GM18858 (cell line): ENCODE results near the gene BCL2L12.
A peak's percentile ranks its signal among the peaks of the same experiment; 100 is the strongest.

Experiments
- ATAC-seq: cut with Tn5 transposase; IDR thresholded peaks from one replicate; pipeline ENCODE4 v1.9.1; 2021; ENCODE audit not compliant: unreplicated experiment

BCL2L12 gene

DNA sequence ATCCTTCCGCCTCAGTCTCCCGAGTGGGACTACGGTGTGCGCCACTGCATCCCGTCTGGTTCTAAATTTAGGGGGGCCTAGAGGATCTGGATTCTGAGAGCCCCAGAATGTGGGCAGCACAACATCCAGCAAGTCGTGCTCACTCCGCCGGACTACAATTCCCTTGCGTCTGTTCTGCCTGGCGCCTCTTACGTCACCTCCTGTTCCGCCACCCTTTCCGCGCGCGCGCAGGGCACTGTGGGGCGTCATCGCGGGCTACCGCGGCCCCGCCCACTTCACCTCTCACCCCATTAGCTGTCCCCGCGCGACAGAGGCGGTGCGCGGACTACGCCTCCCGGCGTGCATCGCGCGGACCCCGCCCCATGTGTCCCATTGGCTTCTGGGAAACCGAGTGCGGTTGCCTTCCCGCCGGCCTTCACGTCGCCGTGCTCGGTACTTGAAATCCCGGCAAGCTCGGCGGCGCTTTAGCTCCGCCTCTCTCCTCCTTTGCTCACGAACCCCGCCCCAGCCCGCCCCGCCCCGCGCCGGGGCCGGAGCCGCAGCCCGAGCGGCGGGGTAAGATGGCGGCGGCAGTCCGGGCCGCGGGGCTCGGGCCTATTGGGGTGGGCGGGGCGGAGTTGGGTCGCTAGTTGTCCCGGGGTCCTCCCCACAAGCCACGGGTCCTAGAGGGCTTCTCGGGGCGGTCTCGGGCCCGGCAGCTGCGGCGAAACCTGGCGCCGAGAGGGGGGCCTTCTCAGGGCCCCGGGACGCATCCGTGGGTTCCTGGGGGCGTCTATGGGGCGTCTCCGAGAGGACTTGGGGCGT is 23.8 kb upstream of the BCL2L12 start, which contains the start of gene SCAF1:
Gene SCAF1, plus strand, starts transcription at position 522 of the 804 bp plus-strand sequence. CDS start 2,818 bp downstream, outside the sequence.
- peak; percentile 50 for ATAC-seq

DNA sequence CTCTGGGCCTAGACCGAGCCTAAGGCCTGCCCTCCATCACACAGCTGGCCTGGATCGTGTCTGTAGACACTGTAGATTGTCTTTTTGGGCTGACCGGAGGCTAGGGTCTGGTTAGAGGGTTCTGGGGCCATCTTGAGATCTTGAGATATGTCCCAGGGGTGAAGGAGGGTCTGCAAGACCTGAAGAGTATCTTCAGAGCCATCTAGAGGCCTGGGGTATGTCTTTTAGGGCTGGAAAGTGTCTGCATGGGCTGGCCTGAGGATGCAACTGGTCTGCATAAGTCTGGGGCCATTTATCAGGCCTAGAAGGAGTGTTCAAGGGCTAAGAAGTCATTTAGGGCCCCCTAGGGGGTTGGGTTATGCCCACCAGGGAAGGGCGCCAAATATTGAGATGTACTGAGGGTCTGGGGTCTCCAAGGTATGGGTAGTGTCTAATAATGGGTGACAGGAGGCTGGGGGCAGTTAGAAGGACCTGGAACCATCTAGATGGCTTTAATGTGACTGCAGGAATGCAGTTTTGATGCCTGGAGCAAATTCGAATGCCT is 23.2 kb upstream of the BCL2L12 start:
- ATAC-seq, result no peak

DNA sequence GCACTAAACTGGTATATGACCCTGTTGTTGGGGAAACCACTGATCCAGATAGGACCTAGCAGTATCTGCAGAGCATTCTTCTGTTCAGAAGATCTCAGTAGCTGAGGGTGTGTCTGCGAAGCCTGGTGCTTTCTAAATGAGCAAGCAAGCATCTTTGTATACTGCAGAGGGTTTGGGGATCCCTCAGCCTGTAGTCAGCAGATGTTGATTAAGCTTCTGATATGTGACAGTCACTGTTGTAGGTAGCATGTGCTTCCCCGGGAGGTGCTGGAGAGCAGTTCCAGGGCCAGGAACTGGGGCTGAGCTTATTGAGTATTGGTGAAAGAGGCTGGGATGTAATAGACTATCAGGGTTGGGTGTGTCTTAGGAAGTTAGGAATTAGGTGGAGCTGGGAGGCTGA is 22.3 kb upstream of the BCL2L12 start:
- ATAC-seq, result no peak

DNA sequence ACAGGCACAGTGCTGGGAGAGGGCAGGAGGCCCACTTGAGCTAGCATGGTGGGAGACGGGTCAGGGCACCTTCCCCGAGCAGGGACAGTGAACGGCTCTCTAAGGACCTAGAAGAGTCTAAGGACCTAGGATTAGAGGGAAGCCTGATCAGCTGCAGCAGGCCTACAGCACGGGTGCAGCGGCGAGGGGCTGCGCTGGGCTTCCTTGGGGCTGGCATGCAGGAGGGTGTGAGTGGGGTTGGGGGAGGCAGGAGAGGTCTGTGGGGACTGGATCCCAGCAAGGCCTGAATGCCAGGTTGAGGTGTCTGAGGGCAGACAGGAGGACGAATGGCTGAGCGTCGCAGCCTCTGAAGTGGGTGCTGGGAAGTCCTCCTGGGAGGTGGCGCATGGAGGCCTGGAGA is 20.1 kb upstream of the BCL2L12 start:
- ATAC-seq, result no peak

DNA sequence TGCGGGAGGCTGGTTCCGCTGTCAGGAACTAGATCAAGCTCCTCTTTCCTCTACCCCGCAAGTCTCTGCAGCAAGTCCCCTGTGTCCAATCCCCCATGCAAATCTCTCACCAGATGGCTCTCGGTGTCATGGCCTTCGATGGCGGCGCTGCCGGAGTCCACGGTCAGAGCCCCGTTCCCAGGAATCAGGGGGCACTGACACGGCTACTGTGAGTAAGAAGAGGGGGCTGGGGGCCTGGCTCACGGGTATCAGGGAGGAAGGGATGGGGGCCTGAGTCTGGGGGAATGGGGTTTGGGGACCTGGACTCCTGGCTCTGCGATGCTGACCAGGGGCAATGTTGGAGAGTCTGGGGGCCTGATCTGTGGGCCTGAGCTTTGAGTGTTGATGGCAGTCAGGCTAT is 19.7 kb upstream of the BCL2L12 start:
- ATAC-seq, result no peak

DNA sequence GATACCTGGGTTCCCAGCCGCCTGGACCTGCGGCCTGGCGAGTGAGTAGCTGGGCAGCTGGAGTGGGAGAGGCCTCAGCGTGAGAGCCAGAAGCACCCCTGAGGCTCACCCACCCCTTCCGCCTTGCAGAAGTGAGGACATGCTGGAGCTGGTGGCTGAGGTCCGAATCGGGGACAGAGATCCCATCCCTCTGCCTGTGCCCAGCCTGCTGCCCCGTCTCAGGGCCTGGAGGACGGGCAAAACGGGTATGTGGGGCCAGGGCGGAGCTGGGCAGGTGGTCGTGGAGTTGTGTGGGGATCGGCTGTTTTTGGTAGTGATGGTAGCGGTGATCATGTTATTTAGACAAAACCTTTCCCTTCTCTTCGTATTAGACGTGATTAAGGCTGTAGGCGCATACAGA is 19.1 kb upstream of the BCL2L12 start:
- ATAC-seq, result no peak

DNA sequence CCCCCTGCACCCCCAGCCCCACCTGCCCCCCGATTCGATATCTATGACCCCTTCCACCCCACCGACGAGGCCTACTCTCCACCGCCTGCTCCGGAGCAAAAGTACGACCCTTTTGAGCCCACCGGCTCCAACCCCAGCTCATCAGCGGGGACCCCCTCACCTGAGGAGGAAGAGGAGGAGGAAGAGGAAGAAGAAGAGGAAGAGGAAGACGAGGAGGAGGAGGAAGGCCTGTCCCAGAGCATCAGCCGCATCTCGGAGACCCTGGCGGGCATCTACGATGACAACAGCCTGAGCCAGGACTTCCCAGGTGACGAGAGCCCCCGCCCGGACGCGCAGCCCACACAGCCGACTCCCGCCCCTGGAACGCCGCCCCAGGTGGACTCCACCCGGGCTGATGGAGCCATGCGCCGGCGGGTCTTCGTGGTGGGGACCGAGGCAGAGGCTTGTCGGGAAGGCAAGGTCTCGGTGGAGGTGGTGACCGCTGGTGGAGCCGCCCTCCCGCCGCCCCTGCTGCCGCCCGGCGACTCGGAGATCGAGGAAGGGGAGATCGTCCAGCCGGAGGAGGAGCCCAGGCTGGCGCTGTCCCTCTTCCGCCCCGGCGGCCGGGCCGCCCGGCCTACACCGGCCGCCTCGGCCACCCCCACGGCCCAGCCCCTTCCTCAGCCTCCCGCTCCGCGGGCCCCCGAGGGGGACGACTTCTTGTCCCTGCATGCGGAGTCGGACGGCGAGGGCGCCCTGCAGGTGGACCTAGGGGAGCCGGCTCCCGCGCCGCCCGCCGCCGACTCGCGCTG is 14.5 kb upstream of the BCL2L12 start:
- no peak for ATAC-seq

DNA sequence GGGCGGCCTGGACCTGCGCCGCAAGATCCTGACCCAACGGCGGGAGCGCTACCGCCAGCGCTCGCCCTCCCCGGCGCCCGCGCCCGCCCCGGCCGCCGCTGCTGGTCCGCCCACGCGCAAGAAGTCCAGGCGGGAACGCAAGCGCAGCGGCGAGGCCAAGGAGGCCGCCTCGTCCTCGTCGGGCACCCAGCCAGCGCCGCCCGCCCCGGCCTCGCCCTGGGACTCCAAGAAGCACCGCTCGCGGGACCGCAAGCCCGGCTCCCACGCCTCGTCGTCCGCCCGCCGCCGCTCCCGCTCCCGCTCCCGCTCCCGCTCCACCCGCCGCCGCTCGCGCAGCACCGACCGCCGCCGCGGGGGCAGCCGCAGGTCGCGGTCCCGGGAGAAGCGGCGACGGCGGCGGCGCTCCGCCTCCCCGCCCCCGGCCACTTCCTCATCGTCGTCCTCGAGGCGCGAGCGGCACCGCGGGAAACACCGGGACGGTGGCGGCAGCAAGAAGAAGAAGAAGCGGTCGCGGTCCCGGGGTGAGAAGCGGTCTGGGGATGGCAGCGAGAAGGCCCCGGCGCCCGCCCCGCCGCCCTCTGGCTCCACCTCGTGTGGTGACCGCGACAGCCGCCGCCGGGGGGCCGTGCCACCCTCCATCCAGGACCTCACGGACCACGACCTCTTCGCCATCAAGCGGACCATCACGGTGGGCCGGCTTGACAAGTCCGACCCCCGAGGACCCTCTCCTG is 13.7 kb upstream of the BCL2L12 start:
- no peak for ATAC-seq

DNA sequence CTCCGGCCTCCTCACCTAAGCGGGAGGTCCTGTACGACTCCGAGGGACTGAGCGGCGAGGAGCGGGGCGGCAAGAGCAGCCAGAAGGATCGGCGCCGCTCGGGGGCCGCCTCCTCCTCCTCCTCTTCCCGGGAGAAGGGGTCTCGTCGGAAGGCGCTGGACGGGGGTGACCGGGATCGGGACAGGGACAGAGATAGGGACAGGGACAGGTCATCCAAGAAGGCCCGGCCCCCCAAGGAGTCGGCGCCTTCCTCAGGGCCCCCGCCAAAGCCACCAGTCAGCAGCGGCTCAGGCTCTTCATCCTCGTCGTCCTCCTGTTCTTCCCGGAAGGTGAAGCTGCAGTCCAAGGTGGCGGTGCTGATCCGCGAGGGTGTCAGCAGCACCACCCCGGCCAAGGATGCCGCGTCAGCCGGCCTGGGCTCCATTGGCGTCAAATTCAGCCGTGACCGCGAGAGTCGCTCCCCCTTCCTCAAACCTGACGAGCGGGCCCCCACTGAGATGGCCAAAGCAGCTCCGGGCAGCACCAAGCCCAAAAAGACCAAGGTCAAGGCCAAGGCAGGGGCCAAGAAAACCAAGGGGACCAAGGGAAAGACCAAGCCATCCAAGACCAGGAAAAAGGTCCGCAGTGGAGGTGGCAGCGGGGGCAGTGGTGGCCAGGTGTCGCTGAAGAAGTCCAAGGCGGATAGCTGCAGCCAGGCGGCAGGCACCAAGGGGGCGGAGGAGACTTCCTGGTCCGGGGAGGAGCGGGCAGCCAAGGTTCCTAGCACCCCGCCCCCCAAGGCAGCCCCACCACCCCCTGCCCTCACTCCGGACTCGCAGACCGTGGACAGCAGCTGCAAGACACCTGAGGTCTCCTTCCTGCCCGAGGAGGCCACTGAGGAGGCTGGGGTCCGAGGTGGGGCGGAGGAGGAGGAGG is 12.9 kb upstream of the BCL2L12 start:
- no peak for ATAC-seq

DNA sequence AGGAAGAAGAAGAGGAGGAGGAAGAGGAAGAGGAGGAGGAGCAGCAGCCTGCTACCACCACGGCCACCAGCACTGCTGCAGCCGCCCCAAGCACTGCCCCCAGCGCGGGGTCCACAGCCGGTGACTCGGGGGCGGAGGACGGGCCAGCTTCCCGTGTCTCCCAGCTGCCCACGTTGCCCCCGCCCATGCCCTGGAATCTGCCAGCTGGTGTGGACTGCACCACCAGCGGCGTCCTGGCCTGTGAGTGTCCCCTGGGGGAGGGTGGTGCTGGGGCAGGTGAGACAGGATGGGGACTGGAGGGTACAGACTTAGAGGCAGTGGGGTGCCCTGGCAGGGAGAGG is 12.3 kb upstream of the BCL2L12 start:
- no peak for ATAC-seq

DNA sequence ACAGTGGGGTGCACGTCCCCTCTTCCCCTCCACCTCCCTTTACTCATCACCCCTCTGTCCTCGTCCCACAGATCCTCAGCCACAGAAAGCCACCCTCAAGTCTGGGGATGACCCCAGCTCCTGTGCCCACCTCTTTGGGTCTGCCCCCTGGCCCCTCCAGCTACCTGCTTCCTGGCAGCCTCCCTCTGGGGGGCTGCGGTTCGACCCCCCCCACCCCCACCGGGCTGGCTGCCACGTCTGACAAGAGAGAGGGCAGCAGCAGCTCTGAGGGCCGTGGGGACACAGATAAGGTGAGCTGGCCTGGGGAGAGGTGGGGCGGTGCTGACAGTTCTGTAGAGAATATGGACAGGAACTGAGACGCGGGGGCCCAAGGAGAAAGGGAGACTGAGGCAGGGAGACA is 11.2 kb upstream of the BCL2L12 start:
- no peak for ATAC-seq

DNA sequence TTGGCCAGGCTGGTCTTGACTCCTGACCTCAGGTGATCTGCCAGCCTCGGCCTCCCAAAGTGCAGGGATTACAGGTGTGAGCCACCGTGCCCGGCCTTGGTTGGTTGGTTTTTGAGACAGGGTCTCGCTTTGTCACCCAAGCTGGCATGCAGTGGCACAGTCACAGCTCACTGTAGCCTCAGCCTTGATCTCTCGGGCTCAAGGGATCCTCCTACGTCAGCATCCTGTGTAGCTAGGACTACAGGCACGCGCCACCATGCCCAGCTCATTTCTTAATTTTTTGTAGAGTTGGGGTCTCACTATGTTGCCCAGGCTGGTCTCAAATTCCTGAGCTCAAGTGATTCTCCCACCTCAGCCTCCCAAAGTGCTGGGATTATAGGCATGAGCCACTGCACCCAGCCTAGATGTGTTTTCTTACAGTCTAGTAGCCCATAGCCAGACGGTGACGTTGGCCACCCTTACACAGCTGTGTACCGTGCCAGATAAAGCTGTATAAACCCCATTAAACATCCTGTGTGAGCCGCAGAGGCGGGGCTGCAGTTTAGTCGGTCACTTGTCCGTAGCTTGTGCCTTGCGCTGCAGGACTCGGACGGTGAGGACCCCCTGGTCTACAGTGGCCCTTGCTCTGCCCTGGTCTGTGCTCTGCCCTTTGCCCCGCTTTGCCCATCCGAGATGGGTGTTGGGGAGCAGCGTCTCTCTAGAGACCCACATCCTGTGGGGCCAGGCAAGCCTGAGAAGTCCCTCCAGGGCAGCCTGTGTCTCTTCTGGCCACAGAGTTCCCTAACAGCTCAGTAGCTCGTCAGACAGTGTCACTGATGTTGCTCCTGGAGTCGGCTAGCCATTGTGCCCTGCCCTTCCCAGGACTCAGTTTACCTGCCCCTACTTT is 9.9 kb upstream of the BCL2L12 start:
- no peak for ATAC-seq

DNA sequence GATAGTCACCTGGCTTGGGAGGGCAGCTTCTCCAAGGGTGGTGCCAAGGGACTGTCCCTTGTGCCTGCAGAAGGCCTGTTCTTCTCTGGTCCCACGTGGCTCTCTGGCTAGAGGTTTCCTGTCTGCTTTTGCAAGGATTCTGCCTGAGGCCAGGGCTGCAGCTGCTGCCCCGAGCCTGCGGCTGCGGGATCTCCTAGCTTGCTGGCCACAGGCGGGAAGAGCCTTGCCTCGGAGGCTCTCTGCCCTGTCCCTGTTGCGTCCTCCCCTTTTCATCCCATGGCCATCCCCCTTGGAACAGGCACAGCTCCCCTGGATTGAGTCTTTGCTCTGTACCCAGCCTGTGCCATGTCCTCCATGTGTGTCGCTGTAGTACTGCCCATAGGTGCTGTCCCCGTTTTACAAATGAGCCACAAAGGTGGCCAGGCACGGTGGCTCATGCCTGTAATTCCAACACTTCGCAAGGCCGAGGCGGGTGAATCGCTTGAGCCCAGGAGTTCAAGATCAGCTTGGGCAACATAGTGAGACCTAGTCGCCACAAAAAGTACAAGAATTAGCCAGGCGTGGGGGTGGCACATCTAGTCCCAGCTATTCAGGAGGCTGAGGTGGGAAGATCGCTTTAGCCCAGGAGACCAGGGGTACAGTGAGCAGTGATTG is 9.2 kb upstream of the BCL2L12 start:
- ATAC-seq, result no peak

DNA sequence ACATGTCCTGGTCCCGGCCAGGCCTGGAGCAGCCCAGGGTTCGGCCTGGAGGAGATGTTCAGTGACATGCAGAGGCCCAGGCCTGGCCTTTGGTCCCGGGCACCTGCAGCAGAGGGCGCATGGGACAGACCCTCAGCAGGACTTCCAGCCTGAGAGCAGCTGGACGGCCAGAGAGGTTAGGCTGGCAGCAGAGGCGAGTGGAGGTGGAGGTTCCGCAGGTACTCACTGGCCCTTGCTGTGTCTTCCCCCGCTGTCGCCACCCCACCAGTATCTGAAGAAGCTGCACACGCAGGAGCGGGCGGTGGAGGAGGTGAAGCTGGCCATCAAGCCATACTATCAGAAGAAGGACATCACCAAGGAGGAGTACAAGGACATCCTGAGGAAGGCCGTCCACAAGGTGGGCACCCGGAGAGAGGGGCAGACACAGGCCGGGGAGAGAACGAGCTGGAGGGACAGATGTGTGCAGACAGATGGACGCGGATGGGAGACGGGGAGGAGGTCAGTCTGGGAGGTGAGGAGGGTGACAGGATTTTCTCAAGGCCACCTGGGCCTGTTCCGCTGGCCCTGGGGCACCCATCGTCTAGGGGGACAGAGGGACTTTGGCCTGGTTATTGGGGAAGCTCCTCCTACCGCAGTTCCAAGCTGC is 8.1 kb upstream of the BCL2L12 start:
- no peak for ATAC-seq

DNA sequence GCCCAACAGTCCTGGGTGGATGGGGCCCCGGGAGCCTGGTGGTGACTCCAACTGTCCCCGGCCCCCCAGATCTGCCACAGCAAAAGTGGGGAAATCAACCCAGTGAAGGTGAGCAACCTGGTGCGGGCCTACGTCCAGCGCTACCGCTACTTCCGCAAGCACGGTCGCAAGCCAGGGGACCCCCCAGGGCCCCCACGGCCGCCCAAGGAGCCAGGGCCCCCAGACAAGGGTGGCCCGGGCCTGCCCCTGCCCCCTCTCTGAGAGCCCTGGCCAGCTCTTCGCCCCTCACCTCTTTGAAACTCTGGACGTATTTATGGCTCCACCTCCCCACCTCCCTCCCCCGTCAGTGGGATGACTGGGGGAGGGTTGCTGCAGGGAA is 7.6 kb upstream of the BCL2L12 start:
- no peak for ATAC-seq

DNA sequence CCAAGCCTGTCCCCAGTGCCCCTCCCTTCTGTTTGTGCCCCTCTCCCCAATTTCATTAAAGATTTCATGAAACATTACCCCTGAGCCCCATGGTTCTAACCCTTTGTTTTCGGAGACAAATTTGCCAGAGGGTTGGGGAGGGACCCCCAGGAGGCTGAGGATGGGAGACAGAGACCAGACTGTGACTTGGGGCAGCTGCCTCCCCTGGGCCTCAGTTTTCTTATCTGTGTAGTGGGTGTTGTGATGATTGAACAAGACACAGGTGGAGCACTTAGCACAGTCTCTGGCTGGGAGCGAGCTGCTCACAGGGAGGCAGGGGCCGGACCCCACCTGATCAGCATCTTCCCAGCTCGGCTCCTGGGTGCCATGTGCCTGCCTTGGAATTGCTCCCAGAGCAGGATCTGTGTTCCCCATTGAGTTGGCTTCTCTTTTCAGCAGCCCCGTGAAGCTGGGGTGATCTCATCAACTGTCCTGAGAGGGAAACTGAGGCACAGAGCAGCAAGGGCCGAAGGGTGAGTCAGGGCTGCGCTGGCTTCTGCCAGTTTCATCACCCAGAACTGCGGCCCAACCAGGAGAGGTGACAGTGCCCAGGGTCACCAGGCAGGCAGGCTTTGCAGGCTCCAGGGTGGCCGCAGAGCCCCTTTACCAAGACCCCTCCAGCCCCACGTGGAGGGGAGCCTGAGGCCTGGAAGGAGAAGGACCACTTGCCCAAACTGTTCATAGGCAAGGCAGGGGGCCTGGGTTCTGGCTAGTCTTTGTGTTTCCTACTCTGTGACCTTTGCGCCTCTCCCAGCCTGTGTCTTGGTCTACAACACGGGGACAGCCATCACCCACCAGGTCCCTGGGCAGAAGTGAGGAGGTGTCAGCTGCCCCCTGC is 6.9 kb upstream of the BCL2L12 start:
- no peak for ATAC-seq

DNA sequence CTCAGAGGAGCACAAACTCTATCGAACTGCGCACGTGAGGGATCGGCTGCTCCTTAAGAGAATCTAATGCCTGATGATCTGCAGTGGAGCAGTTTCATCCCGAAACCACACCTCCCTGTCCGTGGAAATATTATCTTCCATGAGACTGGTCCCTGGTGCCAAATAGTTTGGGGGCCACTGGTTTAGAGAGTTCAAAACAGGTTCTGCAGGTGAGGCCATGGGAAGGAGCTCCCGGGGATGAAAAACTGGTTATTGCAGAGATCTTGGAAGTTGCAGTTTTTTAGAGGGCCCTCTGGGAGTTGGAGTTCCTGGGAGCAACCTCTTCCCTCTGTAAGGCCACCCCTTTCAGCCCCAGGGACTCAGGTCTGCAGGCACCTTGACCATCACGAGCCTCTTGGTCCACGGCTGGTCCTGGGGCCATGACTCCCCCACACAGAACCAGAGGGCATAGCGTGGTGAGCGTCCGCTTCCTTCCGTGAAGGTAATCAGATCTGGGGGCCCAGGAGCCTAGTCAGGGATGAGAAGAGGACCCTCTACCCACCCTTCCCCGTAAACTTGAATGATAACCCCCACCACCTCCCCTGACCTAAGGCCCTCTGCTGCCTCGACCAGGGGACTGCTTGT is 5.3 kb upstream of the BCL2L12 start:
- no peak for ATAC-seq
